A549 (cell line): ENCODE measurements around the gene TMEM273. TPM values are rescaled to one million over a fixed set of nuclear protein-coding genes. Genes with fewer than 3 reads are reported as not detected.

Source experiments
- ATAC-seq, 2 experiments: fragments of 200-7000 bp in 1 of 2; fragments of >200 bp in 1 of 2; cut with Nextera tagmentation in 1 of 2; cut with Tn5 transposase in 1 of 2; 3 replicates each; pipeline versions ENCODE4 v1.8.0 to v1.9.1; 2018 to 2020; ENCODE audit warnings: mild to moderate bottlenecking in 1 of 2, moderate library complexity in 1 of 2
- CTCF ChIA-PET: fragments of 300-600 bp; sonication (Branson Sonifier 250); formaldehyde crosslinking; extraction: SDS; loops from one replicate; lab custom pipeline; 2021; ENCODE audit warnings: antibody characterized with exemption, inconsistent platforms; lab: Yijun Ruan, JAX
- POLR2A ChIA-PET: fragments of 350-600 bp; formaldehyde crosslinking; extraction: SDS; loops from one replicate; lab custom pipeline; 2021; ENCODE audit warnings: antibody characterized with exemption, inconsistent platforms; lab: Yijun Ruan, JAX
- DNase-seq, 2 experiments: peaks; one replicate each; pipeline versions ENCODE4 v3.0.0 to v3.0.0-alpha.2; 2011 to 2016; ENCODE audit warnings: low read depth in 1 of 2, low spot score in 1 of 2
- FAIRE-seq: peaks from 2 replicates; lab custom pipeline; 2011; peaks lifted over from hg19 to GRCh38; lab: Jason Lieb, UNC
- H3K27ac ChIP-seq, 2 experiments: fragments of >200 bp; sonication (Bioruptor Twin); formaldehyde crosslinking; 3 replicates each; pipeline ENCODE4 v1.5.1; 2016 to 2017
- H3K4me1 ChIP-seq: fragments of >200 bp; sonication (Bioruptor Twin); formaldehyde crosslinking; 3 replicates; pipeline ENCODE4 v1.6.1; 2016
- H3K4me2 ChIP-seq: fragments of >200 bp; sonication (Bioruptor Twin); formaldehyde crosslinking; 3 replicates; pipeline ENCODE4 v1.6.1; 2016
- H3K4me3 ChIP-seq: fragments of >200 bp; sonication (Bioruptor Twin); formaldehyde crosslinking; 3 replicates; pipeline ENCODE4 v1.5.1; 2016
- H3K9me3 ChIP-seq: fragments of >200 bp; sonication (Bioruptor Twin); formaldehyde crosslinking; 3 replicates; pipeline ENCODE4 v1.6.1; 2016
- BCL3 ChIP-seq: fragments of >200 bp; sonication (Bioruptor Twin); formaldehyde crosslinking; IDR thresholded peaks from 3 replicates; pipeline ENCODE4 v1.6.1; 2016
- CEBPB ChIP-seq, 2 experiments: fragments of >200 bp in 1 of 2; sonication (Bioruptor Twin) in 1 of 2; formaldehyde crosslinking in 1 of 2; IDR thresholded peaks; 2 replicates each; pipeline ENCODE4 v1.6.1; 2012 to 2016
- CTCF ChIP-seq: fragments of >200 bp; sonication (Bioruptor Twin); formaldehyde crosslinking; IDR thresholded peaks from 3 replicates; pipeline ENCODE4 v1.5.1; 2016
- EP300 ChIP-seq, 2 experiments: fragments of >200 bp; sonication (Bioruptor Twin); formaldehyde crosslinking; IDR thresholded peaks; 2 replicates in 1 of 2; 3 replicates in 1 of 2; pipeline ENCODE4 v1.6.1; 2016 to 2017
- ESRRA ChIP-seq: fragments of 150-350 bp; IDR thresholded peaks from 2 replicates; pipeline ENCODE4 v1.6.1; 2014; ENCODE audit warnings: mild to moderate bottlenecking, low read length, borderline replicate concordance
- FOSB ChIP-seq: fragments of 250-450 bp; sonication (Bioruptor Pico); IDR thresholded peaks from 2 replicates; pipeline ENCODE4 v1.5.0; 2020; ENCODE audit warnings: mild to moderate bottlenecking, moderate library complexity
- FOXS1 ChIP-seq: fragments of 250-450 bp; sonication (Bioruptor Pico); IDR thresholded peaks from 2 replicates; pipeline ENCODE4 v1.5.0; 2020; ENCODE audit warnings: mild to moderate bottlenecking, moderate library complexity
- GATA3 ChIP-seq: IDR thresholded peaks from 2 replicates; pipeline ENCODE4 v1.6.1; 2012; ENCODE audit warnings: borderline replicate concordance
- HES2 ChIP-seq: fragments of >200 bp; sonication (Bioruptor Twin); formaldehyde crosslinking; IDR thresholded peaks from 2 replicates; pipeline ENCODE4 v1.6.1; 2016
- HEYL ChIP-seq: fragments of 250-450 bp; sonication (Bioruptor Pico); IDR thresholded peaks from 2 replicates; pipeline ENCODE4 v1.8.0; 2021; ENCODE audit warnings: mild to moderate bottlenecking, moderate library complexity
- HOXA7 ChIP-seq: fragments of 250-450 bp; sonication (Bioruptor Pico); IDR thresholded peaks from 2 replicates; pipeline ENCODE4 v1.5.0; 2020; ENCODE audit warnings: mild to moderate bottlenecking, moderate library complexity
- MAX ChIP-seq: IDR thresholded peaks from 2 replicates; pipeline ENCODE4 v1.6.1; 2012
- PBX3 ChIP-seq: IDR thresholded peaks from 2 replicates; pipeline ENCODE4 v1.6.1; 2012
- PHF8 ChIP-seq: fragments of 200-600 bp; sonication (generic); IDR thresholded peaks from 2 replicates; pipeline ENCODE4 v1.6.1; 2016; ENCODE audit warnings: low read depth, mild to moderate bottlenecking, antibody characterized with exemption, moderate library complexity, borderline replicate concordance
- POLR2A ChIP-seq: IDR thresholded peaks from 2 replicates; pipeline ENCODE4 v1.6.1; 2012; ENCODE audit warnings: mild to moderate bottlenecking, low read length
- RCOR1 ChIP-seq: fragments of 150-350 bp; IDR thresholded peaks from 2 replicates; pipeline ENCODE4 v1.6.1; 2014; ENCODE audit warnings: antibody characterized with exemption, low read length, low read depth
- REST ChIP-seq: fragments of 200-600 bp; sonication (generic); IDR thresholded peaks from 2 replicates; pipeline ENCODE4 v1.6.1; 2016; ENCODE audit warnings: antibody characterized with exemption, mild to moderate bottlenecking, moderate library complexity
- SREBF2 ChIP-seq: fragments of 450-650 bp; IDR thresholded peaks from 2 replicates; pipeline ENCODE4 v1.6.1; 2014; ENCODE audit warnings: mild to moderate bottlenecking, moderate library complexity
- USF2 ChIP-seq: fragments of 450-650 bp; IDR thresholded peaks from 2 replicates; pipeline ENCODE4 v1.6.1; 2014; ENCODE audit warnings: antibody characterized with exemption
- ZFP36 ChIP-seq: fragments of 450-650 bp; IDR thresholded peaks from 2 replicates; pipeline ENCODE4 v1.6.1; 2014; ENCODE audit warnings: borderline replicate concordance; ENCODE audit not compliant: partially characterized antibody
- WGBS: methylation state at CpG from one replicate; pipeline ENCODE4 v1.1.6; 2017; ENCODE audit errors: missing lambda C conversion rate; 5-methylcytosine and 5-hydroxymethylcytosine counted together
- polyA plus RNA-seq, 4 experiments: library from polyadenylated mRNA; depleted of rRNA in 3 of 4; stranded (reverse); fragments of >200 nt; fragmentation: RNase III in 1 of 4; extraction: RNeasy Plus Mini Kit Qiagen cat#74134 plus additional on column Dnase treatment in 1 of 4; gene quantifications; 2 replicates in 3 of 4; 3 replicates in 1 of 4; pipeline ENCODE4 v1.2.3, GENCODE V29; 2011 to 2017

Gene TMEM273
- polyA plus RNA-seq, 2 of the 4 experiments (the other 2 are of a cell fraction): not detected

GRCh38 chr10:49235392-49235791 lies 47.2 kb upstream of the TMEM273 start:
- ChIA-PET POLR2A (no interaction called here), CTCF (no interaction called here)
- FAIRE-seq: no peak

GRCh38 chr10:49231086-49231820 lies 43.1 kb upstream of the TMEM273 start:
- ChIA-PET POLR2A (no interaction called here), CTCF (no interaction called here)
- no peak overlapping the region for H3K27ac ChIP-seq
- no peak overlapping the region for H3K4me3 ChIP-seq
- FAIRE-seq: no peak
- WGBS: 9% methylated on average over 5 of the region's 5 CpGs
- no peak for ATAC-seq
- H3K4me2 ChIP-seq: no peak overlapping the region
- DNase-seq: no peak
- no peaks in the 10 kb centered on the region for H3K4me1 ChIP-seq
- H3K9me3 ChIP-seq: no peaks in the 10 kb centered on the region
- no peak for TF ChIP-seq BCL3
- TF ChIP-seq USF2: no peak
- no peak for TF ChIP-seq ESRRA
- TF ChIP-seq HOXA7: no peak
- no peak for TF ChIP-seq RCOR1
- no peak for TF ChIP-seq PBX3
- TF ChIP-seq ZFP36: no peak
- TF ChIP-seq PHF8: no peak

More at GRCh38 chr10:49235392-49235791, 47.2 kb upstream of the TMEM273 start:
- Histone ChIP-seq H3K9me3 (no peaks in the 10 kb centered on the region), H3K27ac (no peak overlapping the region), H3K4me2 (no peak overlapping the region), H3K4me1 (no peaks in the 10 kb centered on the region), H3K4me3 (no peak overlapping the region)
- DNase-seq (no peak), ATAC-seq (no peak)
- TF ChIP-seq HEYL (CRISPR knock-in tag): no peak
- no peak for TF ChIP-seq POLR2A
- TF ChIP-seq HES2: no peak
- TF ChIP-seq CEBPB (IDR thresholded peaks at IDR 0.05): no peak
- no peak for TF ChIP-seq GATA3
- TF ChIP-seq MAX: no peak
- no peak for TF ChIP-seq FOXS1 (CRISPR knock-in tag)
- no peak for TF ChIP-seq EP300 (IDR thresholded peaks at IDR 0.05)
- no peak for TF ChIP-seq REST
- no peak for TF ChIP-seq FOSB (CRISPR knock-in tag)
- TF ChIP-seq USF2: no peak
- TF ChIP-seq SREBF2: no peak
- no peak for TF ChIP-seq CTCF
